Sigmoid colon (tissue), 4 donors: ENCODE measurements around the gene KTN1.

Experiments used
- EP300 ChIP-seq, 4 donors: sonication (generic); formaldehyde crosslinking; IDR thresholded peaks; one replicate each; pipeline ENCODE4 v1.6.1; 2017; ENCODE audit warnings: antibody characterized with exemption in 4 of 4
- TF ChIP-seq, protein P1 (sequence below), 4 experiments: fragments of 450-650 bp in 3 of 4; fragments of 200-600 bp in 1 of 4; IDR thresholded peaks; one replicate each; pipeline ENCODE4 v1.5.1; 2016 to 2019; ENCODE audit warnings: antibody characterized with exemption in 4 of 4, mild to moderate bottlenecking in 3 of 4, moderate library complexity in 2 of 4

DNA sequence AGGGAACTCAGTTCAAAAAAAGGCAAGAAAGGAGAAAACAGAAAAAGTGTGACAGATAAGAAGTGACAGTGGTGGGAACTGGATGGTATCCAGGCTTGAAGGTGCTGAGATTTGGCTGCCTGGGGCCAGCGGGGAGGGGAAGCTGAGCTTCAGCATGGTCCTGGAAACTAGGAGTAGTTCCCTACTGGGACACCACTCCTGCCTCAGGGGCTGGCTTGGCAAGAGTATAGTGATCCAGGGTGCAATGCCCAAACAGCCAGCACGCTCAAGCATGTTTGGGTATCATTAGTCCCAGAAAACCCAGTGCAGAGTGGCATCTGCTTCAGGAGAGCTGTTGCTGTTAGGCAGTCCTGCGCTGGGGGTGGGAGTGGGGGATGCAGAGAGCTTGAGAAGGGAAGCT is 49.5 kb upstream of the KTN1 start:
- TF ChIP-seq, protein P1, sequence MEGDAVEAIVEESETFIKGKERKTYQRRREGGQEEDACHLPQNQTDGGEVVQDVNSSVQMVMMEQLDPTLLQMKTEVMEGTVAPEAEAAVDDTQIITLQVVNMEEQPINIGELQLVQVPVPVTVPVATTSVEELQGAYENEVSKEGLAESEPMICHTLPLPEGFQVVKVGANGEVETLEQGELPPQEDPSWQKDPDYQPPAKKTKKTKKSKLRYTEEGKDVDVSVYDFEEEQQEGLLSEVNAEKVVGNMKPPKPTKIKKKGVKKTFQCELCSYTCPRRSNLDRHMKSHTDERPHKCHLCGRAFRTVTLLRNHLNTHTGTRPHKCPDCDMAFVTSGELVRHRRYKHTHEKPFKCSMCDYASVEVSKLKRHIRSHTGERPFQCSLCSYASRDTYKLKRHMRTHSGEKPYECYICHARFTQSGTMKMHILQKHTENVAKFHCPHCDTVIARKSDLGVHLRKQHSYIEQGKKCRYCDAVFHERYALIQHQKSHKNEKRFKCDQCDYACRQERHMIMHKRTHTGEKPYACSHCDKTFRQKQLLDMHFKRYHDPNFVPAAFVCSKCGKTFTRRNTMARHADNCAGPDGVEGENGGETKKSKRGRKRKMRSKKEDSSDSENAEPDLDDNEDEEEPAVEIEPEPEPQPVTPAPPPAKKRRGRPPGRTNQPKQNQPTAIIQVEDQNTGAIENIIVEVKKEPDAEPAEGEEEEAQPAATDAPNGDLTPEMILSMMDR (IDR thresholded peaks at IDR 0.05), result no peak
- TF ChIP-seq EP300 (IDR thresholded peaks at IDR 0.05), result no peak
